ENCODE measurements around the gene CRYBA1.
A peak's percentile ranks its signal among the peaks of the same experiment; 100 is the strongest.

The CRYBA1 gene

DNA sequence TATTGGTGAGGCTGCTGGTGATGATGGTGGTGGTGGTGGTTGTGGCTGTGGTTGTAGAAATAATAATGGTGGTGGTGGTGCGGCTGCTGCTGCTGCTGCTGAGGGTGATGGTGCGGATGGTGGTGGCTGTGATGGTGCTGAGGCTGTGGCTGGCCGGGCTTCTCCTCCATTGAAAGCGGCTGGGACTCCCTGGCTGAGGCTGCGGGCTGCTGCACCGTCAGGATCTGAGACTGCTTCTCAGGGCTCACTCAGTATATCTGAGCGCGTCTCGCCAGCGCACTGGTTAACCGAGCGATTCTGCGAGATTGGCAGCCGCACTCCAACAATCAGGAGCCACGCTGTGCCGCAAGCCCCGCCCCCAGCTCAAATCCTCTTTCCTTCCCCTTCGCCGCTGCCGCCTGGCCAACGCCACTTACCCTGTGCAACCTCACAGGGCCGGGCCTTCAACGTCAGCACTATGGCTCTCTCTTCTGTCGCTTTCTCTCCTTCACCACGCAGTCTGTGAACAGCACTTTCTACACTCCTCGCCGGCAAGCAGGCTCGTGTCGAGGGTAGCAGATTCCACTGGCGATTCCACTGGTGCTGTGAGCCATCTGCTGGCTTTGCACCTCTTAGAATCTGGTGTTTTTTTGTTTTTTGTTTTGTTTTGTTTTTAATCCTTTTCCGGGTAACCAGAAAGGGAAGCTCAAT, 47.4 kb downstream of the CRYBA1 start, which contains the start of gene NUFIP2:
Gene NUFIP2, minus strand, starts transcription at position 259 of the 690 bp plus-strand sequence. Its CDS starts 89 bp downstream, at position 170.
- TF ChIP-seq, protein P1, sequence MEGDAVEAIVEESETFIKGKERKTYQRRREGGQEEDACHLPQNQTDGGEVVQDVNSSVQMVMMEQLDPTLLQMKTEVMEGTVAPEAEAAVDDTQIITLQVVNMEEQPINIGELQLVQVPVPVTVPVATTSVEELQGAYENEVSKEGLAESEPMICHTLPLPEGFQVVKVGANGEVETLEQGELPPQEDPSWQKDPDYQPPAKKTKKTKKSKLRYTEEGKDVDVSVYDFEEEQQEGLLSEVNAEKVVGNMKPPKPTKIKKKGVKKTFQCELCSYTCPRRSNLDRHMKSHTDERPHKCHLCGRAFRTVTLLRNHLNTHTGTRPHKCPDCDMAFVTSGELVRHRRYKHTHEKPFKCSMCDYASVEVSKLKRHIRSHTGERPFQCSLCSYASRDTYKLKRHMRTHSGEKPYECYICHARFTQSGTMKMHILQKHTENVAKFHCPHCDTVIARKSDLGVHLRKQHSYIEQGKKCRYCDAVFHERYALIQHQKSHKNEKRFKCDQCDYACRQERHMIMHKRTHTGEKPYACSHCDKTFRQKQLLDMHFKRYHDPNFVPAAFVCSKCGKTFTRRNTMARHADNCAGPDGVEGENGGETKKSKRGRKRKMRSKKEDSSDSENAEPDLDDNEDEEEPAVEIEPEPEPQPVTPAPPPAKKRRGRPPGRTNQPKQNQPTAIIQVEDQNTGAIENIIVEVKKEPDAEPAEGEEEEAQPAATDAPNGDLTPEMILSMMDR (IDR thresholded peaks at IDR 0.05; ENCODE audit: low read depth, low read length), result no peak; the same call in none of the 2 replicates
- peak; percentile 97 for DNase-seq (ENCODE audit: extremely low read depth, low read depth)

DNA sequence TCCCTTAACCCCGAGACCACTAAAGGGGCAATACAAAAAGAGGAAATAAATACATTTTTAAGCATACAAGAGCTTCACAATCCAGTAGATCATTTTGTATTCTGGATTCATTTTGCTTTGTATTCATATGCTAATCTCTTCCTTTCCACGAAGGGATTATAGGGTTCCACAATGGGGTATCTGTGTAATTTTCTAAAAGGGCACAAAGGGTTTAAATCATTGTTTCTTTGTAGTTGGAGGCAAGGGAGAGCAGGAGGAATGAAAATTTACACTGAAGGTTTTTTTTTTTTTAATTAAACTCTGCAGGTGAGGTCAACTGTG, 47.9 kb downstream of the CRYBA1 start:
- TF ChIP-seq, protein P1 (IDR thresholded peaks at IDR 0.05; ENCODE audit: low read depth, low read length), result no peak
- no peak for DNase-seq (ENCODE audit: extremely low read depth, low read depth)

DNA sequence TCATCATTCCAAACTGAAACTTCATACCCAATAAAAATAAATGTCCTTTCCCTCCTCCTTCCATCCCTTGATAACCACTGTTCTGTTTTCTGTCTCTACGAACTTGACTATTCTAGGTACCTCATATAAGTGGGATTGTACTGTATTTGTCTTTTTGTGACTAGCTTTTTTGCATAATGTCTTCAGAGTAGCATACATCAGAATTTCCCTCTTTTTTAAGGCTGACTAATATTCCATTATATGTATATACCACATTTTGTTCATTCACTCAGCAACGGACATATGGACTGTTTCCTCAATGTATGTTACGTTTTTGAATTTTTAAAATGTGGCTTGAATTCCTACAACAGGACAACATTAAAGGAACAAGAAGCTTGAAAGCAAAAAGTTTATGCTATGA, 48.8 kb downstream of the CRYBA1 start:
- no peak for DNase-seq (ENCODE audit: extremely low read depth, low read depth)
- TF ChIP-seq, protein P1 (IDR thresholded peaks at IDR 0.05; ENCODE audit: low read depth, low read length), result no peak

DNA sequence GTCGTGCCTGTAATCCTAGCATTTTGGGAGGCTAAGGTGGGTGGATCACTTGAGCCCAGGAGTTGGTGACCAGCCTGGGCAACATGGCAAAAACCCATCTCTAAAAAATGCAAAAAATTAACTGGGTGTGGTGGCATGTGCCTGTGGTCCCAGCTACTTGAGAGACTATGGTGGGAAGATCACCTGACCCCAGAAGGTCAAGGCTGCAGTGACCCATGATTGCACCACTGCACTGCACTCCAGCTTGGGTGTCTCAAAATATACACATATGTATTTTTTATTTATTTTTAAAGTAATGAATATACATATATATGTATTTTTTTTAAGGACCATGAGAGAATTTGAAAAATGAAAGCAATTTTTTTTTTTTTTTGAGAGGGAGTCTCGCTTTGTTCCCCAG, 52.4 kb downstream of the CRYBA1 start:
- no peak for DNase-seq (ENCODE audit: extremely low read depth, low read depth)
- TF ChIP-seq, protein P1 (IDR thresholded peaks at IDR 0.05; ENCODE audit: low read depth, low read length), result no peak

DNA sequence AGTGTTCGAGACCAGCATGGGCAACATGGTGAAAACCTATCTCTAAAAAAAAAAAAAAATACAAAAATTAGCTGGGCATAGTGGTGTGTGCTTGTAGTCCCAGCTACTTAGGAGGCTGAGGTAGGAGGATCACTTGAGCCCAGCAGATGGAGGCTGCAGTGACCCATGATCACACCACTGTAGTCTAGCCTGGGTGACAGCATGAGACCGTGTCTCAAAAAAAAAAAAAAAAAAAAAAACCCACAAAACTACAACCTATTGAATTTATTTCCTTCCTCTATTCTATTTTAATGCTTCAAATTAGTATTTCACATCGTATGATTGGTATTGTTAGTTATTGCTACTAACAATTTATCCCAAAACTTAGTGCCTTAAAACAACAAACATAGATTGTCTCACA, 56.7 kb downstream of the CRYBA1 start:
- TF ChIP-seq, protein P1 (IDR thresholded peaks at IDR 0.05; ENCODE audit: low read depth, low read length), result no peak
- no peak for DNase-seq (ENCODE audit: extremely low read depth, low read depth)
